GM18858 (cell line): Measurements from ENCODE around the gene DLEU7.

Experiments used
- ATAC-seq: cut with Tn5 transposase; IDR thresholded peaks from one replicate; pipeline ENCODE4 v1.9.1; 2021; ENCODE audit not compliant: unreplicated experiment

Gene DLEU7

GRCh38 chr13:50843257-50844083 lies at the start of gene DLEU7:
TSS of gene DLEU7 (minus strand) at chr13:50843692. CDS start at chr13:50843646, 46 bp downstream.
- ATAC-seq, result no peak

- no peak for ATAC-seq
Observed at GRCh38 chr13:50892210-50892944, 48.9 kb upstream of the DLEU7 start.

- no peak for ATAC-seq
Observed at GRCh38 chr13:50891206-50891605, 47.7 kb upstream of the DLEU7 start.

- ATAC-seq, result no peak
Observed at GRCh38 chr13:50889317-50889716, 45.8 kb upstream of the DLEU7 start.

GRCh38 chr13:50888362-50888761 lies 44.9 kb upstream of the DLEU7 start:
- no peak for ATAC-seq

GRCh38 chr13:50887151-50887550 lies 43.7 kb upstream of the DLEU7 start:
- ATAC-seq, result no peak

- no peak for ATAC-seq
Observed at GRCh38 chr13:50884265-50884664, 40.8 kb upstream of the DLEU7 start.

GRCh38 chr13:50883728-50884127 lies 40.2 kb upstream of the DLEU7 start:
- no peak for ATAC-seq

GRCh38 chr13:50882816-50883435 lies 39.4 kb upstream of the DLEU7 start:
- ATAC-seq, result no peak

- ATAC-seq, result no peak
Observed at GRCh38 chr13:50873991-50874390, 30.5 kb upstream of the DLEU7 start.

- no peak for ATAC-seq
Observed at GRCh38 chr13:50873467-50873866, 30.0 kb upstream of the DLEU7 start.

- no peak for ATAC-seq
Observed at GRCh38 chr13:50871405-50871804, 27.9 kb upstream of the DLEU7 start.

GRCh38 chr13:50867637-50867945 lies 24.1 kb upstream of the DLEU7 start:
- no peak for ATAC-seq

- ATAC-seq, result no peak
Observed at GRCh38 chr13:50866817-50867636, 23.5 kb upstream of the DLEU7 start.

- no peak for ATAC-seq
Observed at GRCh38 chr13:50864492-50864891, 21.0 kb upstream of the DLEU7 start.

GRCh38 chr13:50855681-50856080 lies 12.2 kb upstream of the DLEU7 start:
- no peak for ATAC-seq

GRCh38 chr13:50850445-50850844 lies 7.0 kb upstream of the DLEU7 start:
- ATAC-seq, result no peak

GRCh38 chr13:50847501-50847900 lies 4.0 kb upstream of the DLEU7 start:
- ATAC-seq, result no peak

GRCh38 chr13:50846861-50847475 lies 3.5 kb upstream of the DLEU7 start:
- ATAC-seq, result no peak

GRCh38 chr13:50845211-50845610 lies 1.7 kb upstream of the DLEU7 start:
- ATAC-seq, result no peak
